ENCODE data around the gene SLC5A3.

Gene SLC5A3

GRCh38 chr21:34105947-34106541 lies 32.7 kb downstream of the SLC5A3 start:
- DNase-seq = no peak

DNA sequence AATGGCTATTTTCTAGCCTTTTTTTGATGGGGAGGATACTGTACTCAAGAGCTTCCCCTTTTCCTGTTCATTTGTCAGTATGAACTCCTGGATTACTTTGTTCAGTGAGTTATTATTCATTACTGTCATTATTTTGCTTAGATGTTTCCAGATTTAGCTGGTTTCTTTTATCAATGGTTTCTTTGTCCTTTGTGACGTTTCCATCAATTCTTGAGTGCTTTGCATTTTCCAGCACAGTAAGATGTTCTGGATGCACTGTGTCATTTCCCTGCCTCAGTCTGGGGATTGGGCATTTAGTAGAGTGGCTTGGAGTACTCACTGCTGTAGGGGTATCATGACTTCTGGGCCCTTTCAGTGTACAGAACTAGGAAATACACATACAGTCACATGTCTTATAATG lies 34.2 kb downstream of the SLC5A3 start:
- no peak for DNase-seq

GRCh38 chr21:34109075-34109474 lies 35.7 kb downstream of the SLC5A3 start:
- no peak for DNase-seq

GRCh38 chr21:34110594-34111202 lies 37.3 kb downstream of the SLC5A3 start:
- no peak for DNase-seq

DNA sequence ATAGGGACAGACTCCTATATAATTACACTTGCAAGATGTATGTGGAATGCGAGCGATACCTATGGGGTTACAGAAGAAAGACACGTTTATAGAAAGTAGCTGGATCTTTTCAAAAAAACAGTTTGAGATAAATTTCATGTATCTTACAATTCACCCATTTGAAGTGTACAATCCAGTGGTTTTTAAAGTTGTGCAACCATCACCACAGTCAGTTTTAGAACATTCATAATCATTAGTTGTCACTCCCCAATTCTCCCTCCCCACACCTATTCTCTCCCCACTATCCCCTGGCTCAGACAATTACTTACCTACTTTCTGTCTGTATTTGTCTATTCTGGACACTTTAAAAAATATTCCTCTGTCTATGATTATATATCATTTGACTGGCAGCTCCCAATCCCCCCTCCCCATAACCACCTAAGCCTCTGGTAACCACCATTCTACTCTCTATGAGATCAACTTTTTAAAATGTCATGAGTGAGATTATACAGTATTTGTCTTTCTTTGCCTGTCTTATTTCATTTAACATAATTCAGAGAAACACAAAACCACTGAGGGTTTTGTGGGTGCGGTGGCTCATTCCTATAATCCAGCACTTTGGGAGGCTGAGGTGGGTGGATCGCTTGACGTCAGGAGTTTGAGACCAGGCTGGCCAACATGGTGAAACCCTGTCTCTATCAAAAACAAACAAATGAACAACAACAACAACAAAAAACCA lies 39.1 kb downstream of the SLC5A3 start:
- DNase-seq = no peak

DNA sequence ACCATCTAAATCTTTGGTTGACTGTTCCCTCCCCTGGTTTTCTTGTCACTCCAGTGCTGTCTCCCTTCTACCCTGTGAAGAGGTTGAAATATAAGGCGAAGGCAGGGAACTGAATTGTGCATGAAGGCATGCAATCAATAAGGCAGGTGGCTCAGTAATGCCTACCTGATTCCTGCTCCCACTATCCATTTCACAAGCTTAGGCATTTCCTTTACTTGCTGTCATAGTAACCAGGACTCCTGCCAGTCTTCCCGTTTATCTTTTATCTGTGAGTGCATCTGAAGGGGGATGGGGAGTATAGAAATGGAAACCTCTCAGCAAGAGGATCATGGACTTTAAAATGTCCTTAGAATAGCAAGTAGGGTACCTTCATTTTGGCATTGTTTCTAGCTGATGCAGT lies 40.5 kb downstream of the SLC5A3 start:
- DNase-seq = no peak

DNA sequence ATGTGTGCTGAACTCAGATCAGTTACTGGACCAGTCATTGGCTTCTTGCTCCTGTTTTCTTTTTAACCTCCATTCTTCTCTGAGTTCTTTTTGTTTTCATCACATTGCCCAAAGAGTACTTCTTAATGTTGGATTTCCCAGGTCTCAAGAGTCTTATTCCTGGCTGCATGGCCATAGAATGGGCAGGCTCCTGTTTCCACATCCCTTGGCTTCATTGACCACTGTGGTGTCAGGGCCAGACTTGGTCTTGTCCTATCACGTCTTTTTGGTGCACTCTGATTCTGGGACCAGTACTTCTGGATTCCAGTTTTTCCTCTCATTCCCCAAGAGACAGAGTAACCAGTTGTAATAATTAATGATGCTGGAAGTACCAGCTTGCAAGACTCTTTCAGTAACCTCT lies 41.8 kb downstream of the SLC5A3 start:
- DNase-seq = no peak

DNA sequence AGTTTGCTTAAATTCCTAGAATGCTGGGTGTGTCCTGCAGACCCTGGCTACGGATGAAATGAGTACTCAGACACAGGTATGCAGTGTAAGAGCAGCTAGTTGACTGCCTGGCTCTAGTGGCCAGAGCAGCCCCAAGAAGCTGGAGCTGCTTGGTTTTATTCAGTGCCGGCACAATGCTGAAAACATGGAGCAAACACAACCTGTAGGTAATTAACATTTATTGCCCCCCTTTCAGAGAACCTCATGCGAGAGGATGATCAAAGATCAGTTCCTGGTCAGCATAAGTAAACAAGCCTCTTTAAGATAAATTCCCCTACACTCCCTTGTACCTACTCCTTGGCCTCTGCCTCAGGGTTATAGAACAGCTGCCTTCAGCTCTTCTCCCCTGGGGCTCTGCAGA lies 43.2 kb downstream of the SLC5A3 start:
- no peak for DNase-seq

- DNase-seq = no peak
These were observed 47.5 kb downstream of the SLC5A3 start for GRCh38 chr21:34120867-34121266.

GRCh38 chr21:34122047-34122446 lies 48.7 kb downstream of the SLC5A3 start:
- DNase-seq = no peak

Data from T-helper 2 cell (primary cell).